Ishikawa (cell line): Measurements from ENCODE around the gene PPP2R2D.

Experiments used
- CEBPB ChIP-seq: IDR thresholded peaks from 2 replicates; pipeline ENCODE4 v1.6.1; 2012
- CREB1 ChIP-seq: IDR thresholded peaks from 2 replicates; pipeline ENCODE4 v1.6.1; 2012; ENCODE audit warnings: low read depth
- EP300 ChIP-seq: IDR thresholded peaks from 2 replicates; pipeline ENCODE4 v1.6.1; 2012; ENCODE audit warnings: borderline replicate concordance
- FOXM1 ChIP-seq: IDR thresholded peaks from 2 replicates; pipeline ENCODE4 v1.6.1; 2012; ENCODE audit warnings: low read depth, borderline replicate concordance
- MAX ChIP-seq: IDR thresholded peaks from 2 replicates; pipeline ENCODE4 v1.6.1; 2012
- RAD21 ChIP-seq: IDR thresholded peaks from 2 replicates; pipeline ENCODE4 v1.6.1; 2012; ENCODE audit warnings: low read depth
- TAF1 ChIP-seq: IDR thresholded peaks from 2 replicates; pipeline ENCODE4 v1.6.1; 2012; ENCODE audit warnings: low read depth, mild to moderate bottlenecking
- TCF12 ChIP-seq: IDR thresholded peaks from 2 replicates; pipeline ENCODE4 v1.6.1; 2012; ENCODE audit warnings: low read depth
- TEAD4 ChIP-seq: IDR thresholded peaks from 2 replicates; pipeline ENCODE4 v1.6.1; 2012
- YY1 ChIP-seq: IDR thresholded peaks from 2 replicates; pipeline ENCODE4 v1.6.1; 2012; ENCODE audit warnings: low read depth

- TF ChIP-seq CEBPB: no peak
- no peak for TF ChIP-seq TAF1
- no peak for TF ChIP-seq TEAD4
- no peak for TF ChIP-seq RAD21
- TF ChIP-seq YY1: no peak
- no peak for TF ChIP-seq EP300
- no peak for TF ChIP-seq MAX
- no peak for TF ChIP-seq FOXM1
- TF ChIP-seq CREB1: no peak
- TF ChIP-seq TCF12: no peak
Observed at GRCh38 chr10:131944412-131944811, 43.6 kb downstream of the PPP2R2D start.
